Hepatocyte (in vitro differentiated cells): ENCODE data around the gene P4HB.

Experiments
- CTCF ChIP-seq: fragments of 200-600 bp; sonication (generic); IDR thresholded peaks from 2 replicates; pipeline ENCODE4 v1.5.1; 2016; ENCODE audit warnings: antibody characterized with exemption, mild to moderate bottlenecking; ENCODE audit not compliant: poor library complexity
- EZH2 ChIP-seq: fragments of 200-600 bp; sonication (generic); IDR thresholded peaks from 2 replicates; pipeline ENCODE4 v1.6.1; 2016; ENCODE audit warnings: antibody characterized with exemption, mild to moderate bottlenecking, borderline replicate concordance

- TF ChIP-seq CTCF (no peak), EZH2 (no peak)
These were observed 28.8 kb downstream of the P4HB start for GRCh38 chr17:81831563-81831956.
